GM12873 (cell line): ENCODE measurements around the gene CCT2.

Experiments used
- TF ChIP-seq, protein P1 (sequence below): IDR thresholded peaks from 2 replicates; pipeline ENCODE4 v1.5.1; 2012; ENCODE audit warnings: low read depth, mild to moderate bottlenecking, moderate library complexity, low read length, control low read depth; ENCODE audit not compliant: insufficient read depth; ENCODE audit errors: missing control alignments

Gene CCT2

DNA sequence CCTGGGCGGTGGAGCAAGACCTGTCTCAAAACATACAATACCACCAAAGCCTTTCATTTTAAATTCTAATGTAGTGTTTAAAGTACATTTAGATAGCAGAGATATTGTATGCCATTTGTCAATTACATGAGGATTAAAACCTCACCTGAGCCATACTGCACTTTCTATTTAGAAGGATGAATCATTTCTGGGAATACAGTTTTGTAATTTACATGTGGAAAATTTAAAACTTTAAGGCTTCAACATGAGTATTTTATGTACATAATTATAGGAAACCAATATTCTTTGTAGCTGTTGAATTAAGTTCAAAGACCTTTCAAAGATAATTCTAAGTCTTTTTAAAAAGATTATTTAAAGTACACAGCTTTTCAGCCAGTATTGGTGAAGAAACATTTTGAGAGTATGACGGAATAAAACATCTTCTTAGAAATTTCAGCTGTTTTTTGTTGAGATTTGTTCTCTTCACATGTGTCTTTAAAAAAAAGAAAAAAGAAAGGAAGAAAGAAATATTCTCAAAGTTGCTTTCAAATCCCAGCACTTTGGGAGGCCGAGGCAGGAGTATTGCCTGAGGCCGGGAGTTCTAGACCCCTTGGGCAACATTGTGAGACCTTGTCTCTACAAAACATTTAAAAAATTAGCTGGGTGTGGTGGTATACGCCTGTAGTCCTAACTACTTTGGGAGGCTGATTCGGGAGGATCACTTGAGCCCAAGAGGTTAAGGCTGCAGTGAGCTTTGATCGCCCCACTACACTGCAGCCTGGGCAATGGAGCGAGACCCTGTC is 34.5 kb upstream of the CCT2 start:
- TF ChIP-seq, protein P1, sequence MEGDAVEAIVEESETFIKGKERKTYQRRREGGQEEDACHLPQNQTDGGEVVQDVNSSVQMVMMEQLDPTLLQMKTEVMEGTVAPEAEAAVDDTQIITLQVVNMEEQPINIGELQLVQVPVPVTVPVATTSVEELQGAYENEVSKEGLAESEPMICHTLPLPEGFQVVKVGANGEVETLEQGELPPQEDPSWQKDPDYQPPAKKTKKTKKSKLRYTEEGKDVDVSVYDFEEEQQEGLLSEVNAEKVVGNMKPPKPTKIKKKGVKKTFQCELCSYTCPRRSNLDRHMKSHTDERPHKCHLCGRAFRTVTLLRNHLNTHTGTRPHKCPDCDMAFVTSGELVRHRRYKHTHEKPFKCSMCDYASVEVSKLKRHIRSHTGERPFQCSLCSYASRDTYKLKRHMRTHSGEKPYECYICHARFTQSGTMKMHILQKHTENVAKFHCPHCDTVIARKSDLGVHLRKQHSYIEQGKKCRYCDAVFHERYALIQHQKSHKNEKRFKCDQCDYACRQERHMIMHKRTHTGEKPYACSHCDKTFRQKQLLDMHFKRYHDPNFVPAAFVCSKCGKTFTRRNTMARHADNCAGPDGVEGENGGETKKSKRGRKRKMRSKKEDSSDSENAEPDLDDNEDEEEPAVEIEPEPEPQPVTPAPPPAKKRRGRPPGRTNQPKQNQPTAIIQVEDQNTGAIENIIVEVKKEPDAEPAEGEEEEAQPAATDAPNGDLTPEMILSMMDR, result no peak

DNA sequence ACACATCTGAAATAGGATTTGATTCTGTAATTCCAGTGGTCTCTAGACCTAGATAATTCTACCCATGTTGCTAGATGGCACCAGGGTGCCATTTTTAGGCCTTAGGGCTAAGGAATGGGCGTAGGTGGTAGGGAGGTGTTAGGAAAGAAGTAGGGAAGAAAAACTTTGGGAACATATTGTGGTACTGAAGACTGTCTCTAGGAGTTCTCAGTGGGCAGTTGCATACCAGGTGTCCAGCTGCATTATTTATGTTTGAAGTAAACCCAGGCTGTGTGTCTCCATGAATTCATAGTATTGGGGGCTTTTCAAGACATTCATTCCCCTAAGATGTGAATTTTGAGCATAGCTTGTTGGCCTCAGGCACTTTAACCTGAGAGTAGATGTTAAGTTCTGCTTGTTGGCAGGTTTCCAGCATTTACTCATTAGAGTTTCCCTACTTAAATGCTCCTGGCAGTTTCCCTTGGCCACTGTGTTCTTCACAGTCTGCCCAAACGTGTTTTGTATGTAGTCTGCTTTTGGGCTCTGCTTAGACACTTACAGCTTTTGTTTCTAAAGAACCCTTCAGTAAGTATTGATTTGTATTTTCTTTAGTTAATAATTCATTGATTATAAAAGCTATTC is 31.5 kb upstream of the CCT2 start:
- TF ChIP-seq, protein P1, result no peak

DNA sequence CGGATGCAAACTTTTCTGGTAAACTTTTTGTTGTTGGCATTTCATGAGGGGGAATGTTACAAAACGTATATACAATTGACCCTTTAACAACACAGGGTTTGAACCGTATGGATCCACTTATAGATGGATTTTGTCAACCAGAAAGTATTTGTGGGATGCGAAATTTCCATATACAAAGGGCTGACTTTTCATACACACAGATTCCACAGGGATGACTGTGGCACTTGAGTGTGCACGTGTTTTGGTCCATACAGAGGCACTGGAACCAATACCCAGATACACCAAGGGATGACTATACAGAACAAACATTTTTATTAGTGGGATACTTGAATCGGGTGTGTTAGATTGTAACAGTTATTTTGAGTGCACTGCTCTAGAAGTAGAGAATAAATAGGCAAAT is 29.8 kb upstream of the CCT2 start:
- TF ChIP-seq, protein P1, result no peak

DNA sequence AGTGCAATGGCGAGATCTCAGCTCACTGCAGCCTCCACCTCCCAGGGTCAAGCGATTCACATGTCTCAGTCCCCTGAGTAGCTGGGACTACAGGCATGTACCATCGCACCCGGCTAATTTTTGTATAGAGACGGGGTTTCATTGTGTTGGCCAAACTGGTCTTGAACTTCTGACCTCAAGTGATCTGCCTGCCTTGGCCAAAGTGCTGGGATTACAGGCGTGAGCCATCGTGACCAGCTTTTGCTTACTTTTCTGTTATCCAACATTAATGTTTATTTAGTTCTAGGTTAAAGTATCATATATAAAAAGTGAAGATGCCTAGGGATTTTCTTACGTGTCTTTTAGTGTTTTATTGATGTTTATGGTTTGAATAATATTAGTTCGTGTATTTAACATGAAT is 28.9 kb upstream of the CCT2 start:
- TF ChIP-seq, protein P1, result no peak

DNA sequence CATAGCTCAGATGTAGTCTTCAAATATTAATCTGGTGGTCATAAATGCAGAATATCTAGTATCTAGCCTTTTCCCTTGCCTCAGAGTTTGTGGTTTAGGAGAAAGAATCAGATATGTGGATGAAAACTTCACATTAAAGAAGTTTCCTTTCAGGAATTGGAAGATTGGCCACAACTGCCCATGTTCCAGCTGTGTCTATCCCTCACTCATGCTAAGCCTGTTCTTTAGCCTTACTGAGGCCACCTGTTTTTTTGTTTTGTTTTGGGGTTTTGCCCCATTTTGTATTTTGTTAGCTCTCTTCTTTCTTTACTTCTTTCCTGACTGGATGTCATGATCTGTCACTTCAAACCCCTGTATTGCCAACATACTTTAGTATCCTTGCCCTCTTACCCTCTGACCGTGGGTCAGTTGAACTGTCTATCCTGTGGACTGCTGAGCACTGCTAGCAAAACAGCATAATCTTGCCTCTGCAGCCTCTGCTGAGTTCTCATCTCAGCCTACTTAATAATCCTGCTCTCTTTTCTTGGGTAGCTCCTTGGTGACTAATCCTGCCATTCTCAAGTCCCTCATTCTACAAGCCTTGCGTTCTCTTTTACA is 22.0 kb upstream of the CCT2 start:
- TF ChIP-seq, protein P1, result no peak

DNA sequence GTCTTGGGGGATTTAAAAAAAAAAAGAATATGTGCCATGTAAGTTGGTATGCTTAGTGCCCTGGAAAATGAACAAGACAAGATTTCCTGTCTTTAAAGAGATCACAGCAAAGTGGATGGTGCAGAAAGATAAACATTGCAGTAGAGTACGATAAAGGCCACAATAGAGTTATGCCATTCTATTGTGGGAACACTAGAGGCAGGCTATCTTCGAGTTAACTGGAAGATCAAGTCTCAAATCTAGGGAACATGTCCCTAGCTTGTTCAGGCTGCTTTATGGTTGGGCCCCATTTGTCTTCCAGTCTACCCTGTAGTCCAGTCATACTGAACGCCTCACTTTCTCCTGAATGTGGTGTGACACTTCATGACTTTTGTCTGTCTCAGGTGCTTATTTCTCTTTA is 18.7 kb upstream of the CCT2 start:
- TF ChIP-seq, protein P1, result peak; percentile 9

DNA sequence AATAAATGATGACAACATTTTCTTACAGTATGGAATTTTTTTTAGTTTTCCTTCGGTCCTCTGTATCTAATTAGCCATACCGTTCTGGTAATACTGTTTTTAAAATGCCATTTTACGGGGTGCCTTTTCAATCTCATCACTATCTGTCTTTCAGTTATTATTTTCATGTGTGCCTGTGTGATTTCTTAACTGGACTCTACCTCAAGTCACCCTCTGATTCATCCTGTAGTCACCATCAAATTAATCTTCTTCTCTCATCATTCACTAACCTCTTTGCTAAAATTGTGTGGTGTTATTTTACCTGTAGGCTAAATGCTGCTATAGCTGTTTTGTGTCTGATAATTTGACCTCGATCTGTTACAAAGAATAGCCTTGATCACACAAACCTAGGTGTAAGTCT is 16.0 kb upstream of the CCT2 start:
- TF ChIP-seq, protein P1, result no peak
